ENCODE results near the gene ADAMTS16. TPM values are rescaled to one million over a fixed set of nuclear protein-coding genes. Genes with fewer than 3 reads are reported as not detected.

Gene ADAMTS16
- not detected in 2 replicates for total RNA-seq

GRCh38 chr5:5139777-5140478 is at the start of gene ADAMTS16:
Gene ADAMTS16 (plus strand): TSS chr5:5140330. CDS start chr5:5140468, 138 bp downstream.

